ENCODE measurements around the gene MALL.
"Not testable (repeated sequence)": the region's sequence is repeated elsewhere in the genome, so short reads cannot be mapped to it uniquely, and the experiment has no call there.

MALL gene

DNA sequence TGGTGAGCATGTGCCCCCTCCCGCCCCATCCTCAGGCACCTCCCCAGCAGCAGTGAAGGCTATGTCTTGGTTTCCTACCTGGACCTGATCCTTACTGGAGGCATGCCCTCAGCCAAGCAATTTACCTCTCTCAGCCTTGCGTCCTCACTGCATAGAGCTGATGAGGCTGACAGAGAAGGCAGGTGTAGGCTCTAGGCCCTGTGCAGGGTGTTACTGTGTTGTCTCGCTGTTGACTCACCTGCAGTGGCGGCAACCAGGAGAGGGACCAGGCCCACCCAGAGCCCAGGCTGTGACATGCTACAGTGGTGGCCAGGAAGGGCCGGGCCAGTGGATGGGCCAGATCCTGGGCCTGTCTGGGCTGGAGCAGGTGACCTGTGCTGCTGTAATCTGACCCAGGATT lies 65.9 kb downstream of the MALL start:
- DNase-seq = not testable (repeated sequence)

GRCh38 chr2:110048255-110049197 lies 67.1 kb downstream of the MALL start:
- DNase-seq = not testable (repeated sequence)

- DNase-seq = not testable (repeated sequence)
Observed at GRCh38 chr2:110047225-110047624, 68.4 kb downstream of the MALL start.

DNA sequence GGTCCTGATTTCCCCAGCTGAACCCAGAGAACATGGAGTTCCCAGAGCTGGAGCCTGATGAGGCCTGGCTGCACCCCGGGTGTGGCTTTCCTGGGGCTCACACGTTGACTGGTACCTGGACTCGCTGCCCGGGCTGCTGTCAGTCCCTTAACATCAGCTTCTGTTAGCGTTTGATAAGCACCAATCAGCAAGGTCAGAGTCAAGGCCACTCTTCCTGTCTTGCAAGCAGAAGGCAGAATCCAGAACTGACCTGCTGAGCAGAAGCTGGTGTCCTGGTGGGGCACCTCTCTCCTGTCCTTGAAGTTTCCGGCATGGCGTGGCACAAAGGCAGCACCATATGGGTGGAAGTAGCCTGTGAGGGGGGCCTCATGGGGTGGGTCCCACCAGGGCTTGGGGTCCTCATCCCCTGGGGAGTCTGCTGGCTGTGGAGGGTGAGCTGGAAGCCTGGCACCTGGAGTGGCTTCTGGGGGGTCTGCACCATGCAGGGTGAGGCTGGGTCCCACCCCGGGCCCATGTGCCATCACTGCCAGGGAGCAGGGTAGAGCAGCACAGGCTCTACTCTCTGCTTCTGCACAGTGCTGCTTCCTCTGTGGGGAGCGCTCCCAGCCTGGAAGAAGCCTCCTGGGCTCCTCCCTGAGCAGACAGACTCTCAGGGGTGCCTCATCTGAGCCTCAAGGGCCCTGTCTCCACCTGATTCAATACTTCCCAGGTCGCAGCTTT lies 73.5 kb downstream of the MALL start:
- DNase-seq = not testable (repeated sequence)

DNA sequence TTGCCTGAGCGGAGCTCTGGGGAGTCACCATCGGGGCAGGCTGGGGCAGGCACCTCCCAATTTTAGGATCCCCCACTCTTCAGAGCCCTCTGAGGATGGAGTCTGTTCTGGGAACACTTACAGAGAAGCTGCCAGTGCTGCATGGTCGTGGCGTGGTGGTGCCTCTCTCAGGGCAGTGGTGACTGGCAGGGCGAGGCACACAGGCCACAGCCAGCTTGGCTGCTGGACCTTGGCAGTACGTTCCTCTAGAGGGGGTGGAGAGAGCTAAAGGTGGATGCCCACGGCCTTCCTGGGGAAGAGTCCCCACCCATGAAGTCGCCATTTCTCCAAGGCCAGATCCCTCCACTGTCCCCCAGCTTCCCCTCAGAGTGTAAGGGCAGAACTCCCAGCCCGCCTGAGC lies 78.3 kb downstream of the MALL start:
- not testable (repeated sequence) for DNase-seq

DNA sequence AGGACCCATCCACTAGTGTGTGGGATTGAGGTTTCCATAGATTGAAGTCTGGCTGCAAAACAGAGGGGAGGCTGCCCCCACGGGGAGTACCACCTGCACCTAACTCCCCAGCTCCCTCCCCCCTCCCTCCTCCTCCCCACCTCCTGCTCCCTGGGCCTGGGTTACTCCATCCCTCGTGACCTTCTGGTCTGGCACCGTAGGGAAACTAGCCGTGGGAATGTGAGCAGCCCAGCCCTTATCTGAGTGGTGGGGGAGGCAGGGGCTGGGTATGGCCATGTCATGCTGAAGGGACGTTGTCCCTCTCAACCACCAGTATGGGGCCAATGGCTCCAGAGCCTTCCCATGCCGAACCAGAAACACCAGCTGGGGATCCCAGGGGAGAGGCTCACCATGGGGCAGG lies 80.2 kb downstream of the MALL start:
- DNase-seq = not testable (repeated sequence)

- DNase-seq = not testable (repeated sequence)
Observed at GRCh38 chr2:110034935-110035334, 80.7 kb downstream of the MALL start.

Measured in activated T-cell treated with anti-CD3 and anti-CD28 coated beads, Interleukin-2, amount 50 U/mL, for 48 hours (primary cell).